AG08395 (cell line): ENCODE results near the gene RNF151.
"Not testable (repeated sequence)": the region's sequence is repeated elsewhere in the genome, so short reads cannot be mapped to it uniquely, and the experiment has no call there.

Source experiments
- DNase-seq: peaks from one replicate; pipeline ENCODE4 v3.0.0; 2012; ENCODE audit warnings: mixed read lengths, low spot score

Gene RNF151

DNA sequence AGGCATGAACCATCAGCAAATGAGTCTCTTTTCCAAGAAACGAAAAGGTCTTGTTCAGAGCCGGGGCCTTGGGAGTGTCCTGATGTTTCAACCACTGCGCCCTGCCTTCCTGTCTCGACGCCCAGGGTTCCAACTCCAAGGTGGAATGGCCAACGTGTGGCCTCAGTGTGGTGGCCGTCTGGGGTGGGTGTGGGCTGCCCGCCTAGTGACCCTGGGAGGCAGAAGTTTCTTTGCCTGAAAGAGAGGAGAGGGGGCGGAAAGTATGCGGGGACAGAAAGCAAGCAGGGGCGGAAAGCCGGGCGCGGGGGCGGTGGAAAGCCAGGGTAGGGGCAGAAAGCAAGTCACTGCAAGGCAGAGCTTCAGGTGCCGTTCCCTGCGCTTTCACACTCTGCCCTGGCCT, 27.7 kb upstream of the RNF151 start:
- no peak for DNase-seq

DNA sequence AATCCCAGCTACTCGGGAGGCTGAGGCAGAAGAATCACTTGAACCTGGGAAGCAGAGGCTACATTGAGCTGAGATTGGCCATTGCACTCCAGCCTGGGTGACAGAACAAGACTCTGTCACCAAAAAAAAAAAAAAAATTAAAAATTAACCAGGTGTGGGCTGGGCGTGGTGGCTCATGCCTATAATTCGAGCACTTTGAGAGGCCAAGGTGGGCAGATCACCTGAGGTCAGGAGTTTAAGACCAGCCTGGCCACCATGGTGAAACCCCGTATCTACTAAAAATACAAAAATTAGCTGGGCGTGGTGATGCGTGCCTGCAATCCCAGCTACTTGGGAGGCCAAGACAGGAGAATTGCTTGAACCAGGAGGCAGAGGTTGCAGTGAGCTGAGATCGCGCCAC, 26.8 kb upstream of the RNF151 start:
- DNase-seq = not testable (repeated sequence)

DNA sequence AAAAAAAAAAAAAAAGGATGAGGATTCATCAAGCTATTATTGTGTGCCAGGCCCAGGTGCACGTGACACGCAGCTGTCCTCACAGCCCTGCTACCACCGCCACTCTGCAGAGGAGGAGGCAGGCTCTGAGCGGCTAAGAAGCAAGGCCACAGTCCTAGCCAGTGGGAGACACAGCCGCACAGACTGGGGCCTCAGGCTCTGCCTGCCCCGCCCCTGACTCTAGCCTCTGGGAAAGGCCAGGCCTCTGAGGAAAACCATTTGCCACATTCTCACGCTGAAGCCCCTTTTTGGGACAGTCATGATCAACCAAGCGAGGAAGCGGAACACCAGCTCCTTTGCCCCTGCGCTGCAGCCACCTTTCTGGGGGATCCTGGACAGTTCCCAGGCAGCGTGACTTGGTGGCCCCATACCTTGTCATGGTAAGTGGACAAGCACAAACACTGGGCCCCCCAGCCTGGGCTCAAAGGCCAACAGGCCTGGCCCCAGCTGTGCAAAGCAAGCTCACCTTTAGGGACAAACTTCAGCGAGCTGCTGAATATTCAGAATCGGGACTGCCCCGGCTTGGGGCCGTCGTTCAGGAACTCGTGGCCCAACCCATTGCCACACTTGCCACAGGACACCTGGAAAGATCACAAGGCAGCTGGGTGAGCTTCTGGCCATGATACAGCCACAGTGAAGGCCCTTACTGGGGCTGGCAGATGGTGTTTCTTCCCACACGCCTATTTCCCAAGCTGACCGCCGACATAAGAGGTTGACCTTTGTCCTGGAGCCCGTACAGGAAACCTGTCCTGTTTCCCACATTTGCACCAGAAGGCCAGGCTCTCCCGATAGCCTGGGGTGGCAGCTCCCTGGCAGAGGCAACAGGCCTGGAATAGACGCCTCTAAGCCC, 26.1 kb upstream of the RNF151 start:
- no peak for DNase-seq

DNA sequence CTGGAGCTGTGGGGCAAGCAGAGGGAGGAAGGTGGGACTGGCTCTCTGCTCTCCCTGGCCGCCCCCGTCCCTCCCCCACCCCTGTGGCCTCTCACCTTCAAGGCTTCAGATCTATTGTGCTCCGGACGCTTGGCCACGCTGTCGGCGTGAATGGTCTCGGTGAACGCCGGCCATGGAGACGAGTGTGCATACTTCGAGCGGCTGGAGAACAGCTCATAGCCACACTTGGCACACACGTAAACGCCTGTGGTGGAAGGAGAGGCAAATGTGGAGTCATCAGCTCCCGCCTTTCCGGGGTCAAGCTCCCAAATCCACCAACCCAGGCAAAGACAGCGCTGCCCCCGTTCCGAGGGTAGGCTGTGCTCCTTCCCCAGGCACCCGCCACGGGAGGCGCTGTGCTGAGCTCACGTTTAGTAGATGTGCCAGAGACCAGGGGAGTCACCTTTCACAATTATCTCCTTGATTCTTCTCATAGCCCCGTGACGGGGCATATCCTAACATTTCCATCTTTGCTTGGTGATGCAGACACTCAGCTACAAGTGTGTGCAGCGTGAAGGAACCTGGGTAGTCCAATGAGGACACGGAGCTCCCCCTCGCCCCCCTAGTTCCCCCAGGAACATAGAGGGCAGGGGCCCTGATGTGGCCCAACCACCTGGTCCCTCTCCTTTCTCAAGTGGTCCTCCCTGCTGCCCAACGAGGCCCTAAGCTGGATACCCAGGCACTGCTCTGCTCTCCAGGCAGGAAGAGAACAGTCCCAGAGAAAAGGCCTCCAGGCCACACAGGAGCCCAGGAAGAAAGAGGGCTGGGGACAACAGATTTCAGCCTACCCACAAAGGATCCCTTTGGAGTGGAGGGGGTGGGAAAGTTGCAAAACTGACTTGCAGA, 25.3 kb upstream of the RNF151 start:
- DNase-seq = no peak

DNA sequence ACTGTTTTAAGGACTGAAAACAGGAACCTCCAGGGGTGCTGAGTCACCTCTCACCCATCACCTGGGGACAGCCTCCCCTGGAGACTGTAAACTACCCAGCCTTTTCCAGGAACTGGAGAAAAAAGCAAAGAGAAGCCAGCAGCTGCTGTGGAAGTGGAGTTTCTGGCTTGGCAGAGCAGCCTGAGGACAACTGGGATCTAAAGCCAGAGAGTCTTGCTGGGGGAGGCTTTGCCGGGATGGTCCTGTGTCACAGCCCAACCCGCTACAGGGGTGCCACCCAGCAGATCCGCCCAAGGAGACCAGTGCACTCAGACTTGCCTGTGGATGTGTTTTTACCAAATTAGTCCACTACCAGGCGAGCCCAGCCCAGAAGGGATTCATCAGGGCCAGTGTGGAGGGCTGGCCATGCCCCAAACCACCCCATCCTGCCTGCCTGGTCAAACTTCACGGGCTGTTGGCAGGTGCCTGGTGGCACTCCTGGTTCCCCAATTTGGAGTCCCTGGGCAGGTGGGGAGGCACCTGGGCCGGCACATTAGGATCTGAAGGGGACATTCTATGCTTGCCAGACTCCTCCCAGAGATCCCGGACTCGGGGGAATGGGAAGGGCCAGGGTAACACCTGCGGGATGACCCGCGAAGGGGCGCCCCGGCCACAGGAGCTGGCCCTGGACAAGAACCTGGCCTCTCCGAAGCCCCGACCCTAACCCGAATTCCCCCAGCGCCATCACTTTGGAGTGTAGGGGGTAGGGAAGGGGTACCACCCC, 24.4 kb upstream of the RNF151 start:
- no peak for DNase-seq

DNA sequence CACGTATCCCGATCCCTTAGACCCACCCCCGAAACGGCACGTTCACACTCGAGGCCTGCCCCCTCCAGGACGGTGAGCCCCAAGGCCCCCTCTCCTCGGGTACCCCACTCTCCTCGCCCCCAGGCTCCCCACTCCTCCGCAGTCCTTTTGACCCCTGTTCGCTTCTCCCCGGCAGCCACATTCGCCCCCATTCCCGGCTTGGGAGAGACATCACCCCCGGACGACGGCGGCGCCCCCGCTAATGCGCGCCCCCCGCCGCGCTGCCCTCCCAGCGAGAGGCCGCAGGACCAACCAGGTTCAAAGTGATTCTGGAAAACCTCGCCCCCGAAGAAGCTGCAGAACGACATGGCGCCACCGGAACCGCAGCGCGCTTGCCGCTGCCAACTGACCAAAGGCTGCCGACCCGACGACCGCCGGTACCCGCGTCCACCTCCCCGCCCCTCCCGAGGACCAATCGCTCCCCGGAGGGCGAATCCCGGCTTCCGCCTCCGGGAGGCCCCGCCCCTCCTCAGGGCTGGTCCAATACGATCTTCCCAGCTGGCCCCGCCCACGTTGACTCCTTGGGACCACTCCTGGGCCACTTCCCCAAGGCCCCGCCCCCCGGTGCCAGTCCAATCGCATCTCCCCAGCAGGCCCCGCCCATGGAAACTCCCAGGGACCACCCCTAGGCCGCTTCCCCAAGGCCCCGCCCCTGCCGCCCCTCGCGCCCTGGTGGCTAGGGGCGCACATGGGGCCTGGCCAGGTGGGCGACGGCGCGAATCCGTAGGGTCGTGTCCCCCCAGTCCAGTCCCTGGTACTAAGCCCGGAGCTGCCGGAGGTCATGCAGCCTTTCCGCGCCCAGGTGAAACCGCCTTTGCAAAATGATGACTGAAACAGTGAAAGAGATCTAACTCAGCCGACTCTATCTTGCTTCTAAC, 23.6 kb upstream of the RNF151 start, which contains the start of gene MSRB1:
Gene MSRB1, minus strand, starts transcription at position 390 of the 917 bp plus-strand sequence. Its CDS starts 43 bp downstream, at position 347.
- peak; percentile 100 for DNase-seq

DNA sequence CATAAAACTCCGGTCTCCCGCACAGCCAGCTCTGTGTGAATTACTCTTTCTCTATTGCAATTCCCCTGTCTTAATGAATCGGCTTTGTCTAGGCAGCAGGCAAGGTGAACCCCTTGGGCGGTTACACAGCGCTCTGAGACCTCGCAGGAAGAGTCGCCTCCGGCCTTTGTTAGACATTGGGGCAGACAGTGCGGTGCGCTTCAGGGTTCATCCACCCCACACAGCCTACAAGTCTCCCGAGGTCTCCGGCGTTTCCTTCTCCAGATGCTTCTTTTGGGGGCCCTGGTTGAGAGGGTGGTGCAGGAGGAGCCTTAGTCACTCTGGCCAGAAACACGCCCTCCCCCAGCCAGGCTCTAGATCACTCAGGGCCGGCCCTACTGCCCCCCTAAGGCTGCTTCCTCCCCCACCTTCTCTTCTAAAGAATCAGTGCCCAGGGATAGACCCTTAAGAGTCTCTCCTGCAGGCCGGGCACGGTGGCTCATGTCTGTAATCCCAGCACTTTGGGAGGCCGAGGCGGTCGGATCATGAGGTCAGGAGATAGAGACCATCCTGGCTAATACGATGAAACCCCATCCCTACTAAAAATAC, 21.9 kb upstream of the RNF151 start:
- no peak for DNase-seq

DNA sequence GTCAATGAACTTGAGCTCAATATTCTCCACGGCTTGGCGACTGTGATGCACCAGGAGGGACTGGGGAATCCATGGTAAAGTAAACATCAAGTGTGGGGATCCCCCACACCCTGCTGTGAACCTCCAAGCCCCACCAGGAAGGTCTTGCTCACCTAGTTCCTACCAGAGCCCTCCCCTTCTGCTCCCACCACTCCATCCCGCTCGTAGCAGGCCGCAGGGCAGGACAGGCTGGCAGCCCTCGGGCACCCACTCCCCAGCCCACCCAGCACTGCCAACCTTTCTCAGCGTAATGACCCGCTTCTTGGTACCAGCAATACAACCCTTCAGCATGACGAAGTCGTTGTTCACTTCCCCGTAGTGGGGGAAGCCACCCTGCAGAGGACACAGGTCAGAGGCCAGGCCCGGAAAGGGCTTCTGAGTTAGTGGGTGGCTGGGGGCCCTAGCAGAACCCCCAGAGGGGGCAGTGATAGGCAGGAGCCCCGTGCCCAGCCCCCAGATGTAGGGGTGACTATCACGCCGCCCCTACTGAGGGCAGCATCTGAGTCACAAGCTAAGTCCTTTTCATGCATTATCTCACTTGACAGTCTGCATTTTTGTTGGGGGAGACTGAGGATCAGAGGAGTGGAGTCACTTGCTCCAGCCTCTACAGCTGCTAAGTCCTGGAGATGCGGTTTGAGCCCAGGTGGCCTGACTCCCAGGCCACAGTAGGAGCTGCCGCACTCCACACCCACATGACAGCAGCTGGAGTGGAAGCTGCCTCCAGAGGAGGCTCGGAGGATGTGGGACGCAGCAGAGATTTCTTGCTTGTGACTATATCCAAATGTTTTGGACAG, 20.9 kb upstream of the RNF151 start:
- no peak for DNase-seq

DNA sequence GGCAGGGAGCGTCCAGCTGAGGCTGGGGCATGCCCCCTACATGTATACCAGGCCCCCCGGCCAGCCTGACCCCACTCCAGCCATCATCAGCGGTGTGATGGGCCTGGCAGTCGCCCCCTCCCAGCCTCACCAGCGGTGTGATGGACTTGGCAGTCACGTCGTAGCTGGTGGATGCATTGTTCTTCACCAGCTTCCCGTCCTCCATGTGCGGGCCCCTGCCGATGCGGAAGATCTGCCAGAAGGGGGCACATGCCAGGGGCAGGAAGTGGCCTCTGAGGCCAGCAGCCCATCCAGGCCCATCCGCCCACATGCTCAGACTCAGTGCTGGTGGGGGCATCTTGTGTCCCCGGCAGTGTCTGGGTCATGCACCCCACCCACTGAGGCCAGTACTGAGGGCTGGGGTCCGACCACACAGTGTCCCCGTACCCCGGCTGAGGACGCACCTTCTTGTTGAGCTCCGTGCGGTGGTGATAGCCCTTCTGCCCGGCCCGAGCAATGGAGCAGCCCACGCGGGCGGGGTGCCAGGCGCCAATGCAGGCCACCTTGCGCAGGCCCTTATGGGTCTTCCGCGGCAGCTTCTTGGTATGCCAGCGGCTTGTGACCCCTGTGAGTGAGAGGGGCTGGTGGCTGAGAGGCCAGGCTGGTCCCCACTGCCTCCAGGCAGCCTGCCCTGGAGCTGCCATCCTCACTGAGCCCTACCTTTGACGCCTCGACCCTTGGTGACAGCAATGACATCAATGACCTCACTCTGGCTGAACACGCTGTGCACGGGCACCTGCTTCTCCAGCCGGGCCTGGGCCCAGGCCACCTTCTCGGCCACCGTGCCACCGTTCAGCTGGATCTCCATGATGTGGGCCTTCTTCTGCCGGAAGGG, 19.9 kb upstream of the RNF151 start:
- no peak for DNase-seq

DNA sequence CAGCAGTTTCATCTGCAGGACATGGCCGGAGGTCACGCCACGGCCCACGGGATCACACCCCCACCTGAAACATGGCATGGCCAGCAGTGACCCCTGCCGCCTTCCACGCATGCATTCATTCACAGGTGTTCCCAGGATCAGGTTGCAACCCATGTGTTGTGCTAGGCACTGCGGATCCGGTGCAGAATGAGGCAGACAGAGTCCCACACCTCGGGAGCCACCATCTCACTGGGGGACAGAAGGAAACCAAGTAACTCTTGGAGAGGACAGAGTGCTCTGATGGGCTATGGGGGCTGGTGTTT, 19.3 kb upstream of the RNF151 start:
- DNase-seq = no peak

DNA sequence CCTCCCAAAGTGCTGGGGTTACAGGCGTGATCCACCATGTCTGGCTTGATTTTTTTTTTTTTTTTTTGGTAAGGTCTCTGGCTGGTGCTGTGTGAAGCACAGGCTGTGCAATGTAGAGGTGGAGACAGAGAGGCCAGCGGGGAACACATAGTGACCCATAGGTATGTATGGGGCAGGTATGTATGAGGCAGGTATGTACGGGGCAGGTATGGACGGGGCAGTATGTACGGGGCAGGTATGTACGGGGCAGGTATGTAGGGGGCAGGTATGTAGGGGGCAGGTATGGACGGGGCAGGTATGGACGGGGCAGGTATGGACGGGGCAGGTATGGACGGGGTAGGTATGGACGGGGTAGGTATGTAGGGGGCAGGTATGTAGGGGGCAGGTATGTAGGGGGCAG, 17.1 kb upstream of the RNF151 start:
- no peak for DNase-seq

DNA sequence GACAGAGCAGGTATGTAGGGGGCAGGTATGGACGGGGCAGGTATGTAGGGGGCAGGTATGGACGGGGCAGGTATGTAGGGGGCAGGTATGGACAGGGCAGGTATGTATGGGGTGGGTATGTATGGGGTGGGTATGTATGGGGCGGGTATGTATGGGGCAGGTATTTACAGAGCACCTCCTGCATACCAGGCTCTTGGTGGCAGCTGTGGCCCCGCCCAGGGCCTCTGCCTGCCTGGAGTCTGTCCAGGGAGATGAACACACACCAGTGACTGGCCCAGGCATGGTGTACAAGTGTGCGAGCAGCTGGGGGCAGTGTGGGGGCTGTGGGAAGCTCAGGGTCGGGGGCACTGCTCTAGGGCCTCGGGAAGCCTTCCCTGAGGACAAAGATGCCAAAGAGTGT, 16.6 kb upstream of the RNF151 start:
- DNase-seq = no peak

DNA sequence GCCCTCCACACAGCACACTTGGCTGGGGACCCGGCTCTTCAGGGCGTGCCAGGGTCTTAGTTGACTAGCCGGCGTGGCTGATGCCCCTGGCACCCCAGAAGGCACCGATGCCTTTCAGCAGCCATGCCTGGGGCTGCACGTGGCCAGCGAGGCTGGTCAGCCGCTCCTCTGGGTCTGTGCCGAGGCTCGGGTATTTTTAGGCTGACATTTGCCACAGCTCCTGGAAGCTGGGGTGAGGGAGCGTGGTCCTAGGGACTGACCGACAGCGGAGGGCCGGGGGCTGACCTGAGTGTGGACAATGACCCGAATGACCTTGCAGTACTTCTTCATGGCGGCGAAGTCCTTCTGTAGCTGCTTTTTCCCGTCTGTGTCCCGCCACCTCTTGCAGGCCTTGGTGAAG, 16.1 kb upstream of the RNF151 start:
- DNase-seq = no peak

DNA sequence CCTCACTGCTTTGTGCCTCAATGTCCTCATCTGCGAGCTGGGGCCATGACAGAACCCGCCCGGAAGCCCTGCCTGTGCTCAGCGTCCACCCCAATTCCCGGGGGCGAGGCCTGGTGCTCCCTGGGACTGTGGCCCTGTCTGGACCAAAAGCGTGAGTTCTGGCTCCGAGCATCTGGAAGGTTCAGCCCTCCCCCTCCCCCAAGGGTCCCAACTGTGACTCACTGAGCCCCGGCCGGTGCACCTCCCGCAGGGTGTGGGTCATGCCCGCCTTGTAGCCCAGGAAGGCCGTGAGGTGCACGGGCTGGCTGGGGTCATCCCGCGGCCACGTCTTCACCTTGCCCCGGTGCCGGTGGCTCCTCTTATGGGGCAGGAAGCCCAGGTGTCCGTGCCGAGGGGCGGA, 12.9 kb upstream of the RNF151 start:
- DNase-seq = no peak

DNA sequence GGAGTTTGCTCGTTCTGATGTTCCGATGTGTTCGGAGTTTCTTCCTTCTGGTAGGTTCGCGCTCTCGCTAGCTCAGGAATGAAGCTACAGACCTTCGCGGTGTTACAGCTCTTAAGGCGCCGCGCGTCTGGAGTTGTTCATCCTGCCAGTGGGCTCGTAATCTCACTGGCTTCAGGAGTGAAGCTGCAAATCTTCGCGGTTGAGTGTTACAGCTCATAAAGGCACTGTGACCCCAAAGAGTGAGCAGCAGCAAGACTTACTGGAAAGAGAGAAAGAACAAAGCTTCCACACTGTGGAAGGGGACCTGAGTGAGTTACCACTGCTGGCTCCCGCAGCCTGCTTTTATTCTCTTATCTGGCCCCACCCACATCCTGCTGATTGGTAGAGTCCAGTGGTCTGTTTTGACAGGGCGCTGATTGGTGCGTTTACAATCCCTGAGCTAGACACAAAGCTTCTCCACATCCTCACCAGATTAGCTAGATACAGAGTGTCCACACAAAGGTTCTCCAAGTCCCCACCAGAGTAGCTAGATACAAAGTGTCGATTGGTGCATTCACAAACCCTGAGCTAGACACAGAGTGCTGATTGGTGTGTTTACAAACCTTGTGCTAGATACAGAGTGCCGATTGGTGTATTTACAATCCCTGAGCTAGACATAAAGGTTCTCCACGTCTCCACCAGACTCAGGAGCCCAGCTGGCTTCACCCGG, 9.1 kb upstream of the RNF151 start:
- not testable (repeated sequence) for DNase-seq

DNA sequence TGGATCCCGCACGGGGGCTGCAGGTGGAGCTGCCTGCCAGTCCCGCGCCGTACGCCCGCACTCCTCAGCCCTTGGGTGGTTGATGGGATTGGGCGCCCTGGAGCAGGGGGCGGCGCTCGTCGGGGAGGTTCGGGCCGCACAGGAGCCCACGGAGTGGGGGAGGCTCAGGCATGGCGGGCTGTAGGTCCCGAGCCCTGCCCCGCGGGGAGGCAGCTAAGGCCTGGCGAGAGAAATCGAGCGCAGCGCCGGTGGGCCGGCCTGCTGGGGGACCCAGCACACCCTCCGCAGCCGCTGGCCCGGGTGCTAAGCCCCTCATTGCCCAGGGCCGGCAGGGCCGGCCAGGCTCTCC, 8.5 kb upstream of the RNF151 start:
- DNase-seq = not testable (repeated sequence)

DNA sequence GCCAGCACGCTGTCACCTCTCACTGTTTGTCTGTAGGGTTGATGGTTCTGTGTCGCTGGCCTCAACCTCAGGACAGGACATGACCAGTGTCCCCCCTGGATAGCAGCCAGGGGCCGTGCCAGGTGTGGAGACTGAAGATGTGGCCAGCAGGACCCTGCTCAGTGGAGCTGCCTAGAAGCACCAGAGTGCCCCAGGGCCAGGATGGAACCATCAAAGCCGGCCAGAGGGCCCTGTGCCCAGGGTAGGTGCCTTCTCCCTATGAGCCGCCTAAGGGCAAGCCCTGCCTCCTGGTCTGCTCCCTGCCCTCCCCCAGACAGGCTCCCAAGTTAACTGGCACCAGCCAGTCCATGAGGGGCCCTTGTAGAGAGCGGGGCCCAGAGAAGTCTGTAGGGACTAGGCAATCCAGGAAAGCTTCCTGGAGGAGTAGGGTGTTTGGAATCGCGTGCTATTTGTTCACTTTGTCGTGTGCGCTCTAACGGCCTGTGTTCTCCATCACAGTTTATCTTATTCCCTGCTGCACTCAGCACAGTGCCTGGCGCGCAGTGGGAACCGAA, 7.9 kb upstream of the RNF151 start:
- DNase-seq = no peak
